ENCODE results near the gene ZBTB47. TPM values are rescaled to one million over a fixed set of nuclear protein-coding genes. Genes with fewer than 3 reads are reported as not detected.

ZBTB47 gene
- total and polyA plus RNA-seq, 4 experiments from 2014 or later: 1.4 to 1.8 TPM; not detected in 2

GRCh38 chr3:42711491-42712343 lies 58.2 kb downstream of the ZBTB47 start:
- Histone ChIP-seq H3K27me3 (ENCODE audit: insufficient read depth, low read length) (no peaks in the 10 kb centered on the region), H3K36me3 (ENCODE audit: insufficient read depth, low read length) (no peaks in the 10 kb centered on the region), H3K9me3 (ENCODE audit: control insufficient read depth in 1 of 2, low read length in 2 of 2) (no peaks in the 10 kb centered on the region), H3K27ac (ENCODE audit: low read depth, low read length) (no peak overlapping the region), H3K4me3 (ENCODE audit: low read length in 2 of 2) (no peak overlapping the region), H3K4me1 (ENCODE audit: insufficient read depth, low read length) (no peaks in the 10 kb centered on the region)
- Mint-ChIP-seq H3K27me3 (peaks cover 0 to 5% of the 10 kb centered on the region in 2 donors), H3K36me3 (no peaks in the 10 kb centered on the region), H3K9me3 (no peaks in the 10 kb centered on the region), H3K4me3 (no peak overlapping the region), H3K27ac (no peak overlapping the region), H3K4me1 (no peaks in the 10 kb centered on the region)
- intact Hi-C loops (cut with micrococcal nuclease): no loop called here
- CTCF ChIA-PET (ENCODE audit: partially characterized antibody): no interaction called here
- POLR2A ChIA-PET (ENCODE audit: partially characterized antibody): no interaction called here
- DNase-seq: no peak

- H3K27me3 ChIP-seq (ENCODE audit: insufficient read depth, low read length): no peaks in the 10 kb centered on the region
- DNase-seq: no peak
- POLR2A ChIA-PET (ENCODE audit: partially characterized antibody): no interaction called here
- no peaks in the 10 kb centered on the region for H3K9me3 Mint-ChIP-seq
- no peak overlapping the region for H3K27ac Mint-ChIP-seq
- intact Hi-C loops (cut with micrococcal nuclease): no loop called here
- no peaks in the 10 kb centered on the region for H3K4me1 ChIP-seq (ENCODE audit: insufficient read depth, low read length)
- no peaks in the 10 kb centered on the region for H3K9me3 ChIP-seq (ENCODE audit: control insufficient read depth in 1 of 2, low read length in 2 of 2)
- H3K36me3 ChIP-seq (ENCODE audit: insufficient read depth, low read length): no peaks in the 10 kb centered on the region
- H3K27me3 Mint-ChIP-seq: peaks cover 0 to 5% of the 10 kb centered on the region in 2 donors
- CTCF ChIA-PET (ENCODE audit: partially characterized antibody): no interaction called here
- no peaks in the 10 kb centered on the region for H3K4me1 Mint-ChIP-seq
- H3K4me3 Mint-ChIP-seq: no peak overlapping the region
- no peak overlapping the region for H3K4me3 ChIP-seq (ENCODE audit: low read length in 2 of 2)
- no peak overlapping the region for H3K27ac ChIP-seq (ENCODE audit: low read depth, low read length)
- H3K36me3 Mint-ChIP-seq: no peaks in the 10 kb centered on the region
Observed at GRCh38 chr3:42712344-42712648, 58.8 kb downstream of the ZBTB47 start.

GRCh38 chr3:42712688-42713372 lies 59.3 kb downstream of the ZBTB47 start:
- ChIA-PET CTCF (ENCODE audit: partially characterized antibody) (no interaction called here), POLR2A (ENCODE audit: partially characterized antibody) (no interaction called here)
- Mint-ChIP-seq H3K9me3 (no peaks in the 10 kb centered on the region), H3K4me1 (no peaks in the 10 kb centered on the region), H3K4me3 (no peak overlapping the region), H3K36me3 (no peaks in the 10 kb centered on the region), H3K27ac (no peak overlapping the region), H3K27me3 (peaks cover 0 to 5% of the 10 kb centered on the region in 2 donors)
- intact Hi-C loops (cut with micrococcal nuclease): no loop called here
- Histone ChIP-seq H3K36me3 (ENCODE audit: insufficient read depth, low read length) (no peaks in the 10 kb centered on the region), H3K9me3 (ENCODE audit: control insufficient read depth in 1 of 2, low read length in 2 of 2) (no peaks in the 10 kb centered on the region), H3K27ac (ENCODE audit: low read depth, low read length) (no peak overlapping the region), H3K4me3 (ENCODE audit: low read length in 2 of 2) (no peak overlapping the region), H3K4me1 (ENCODE audit: insufficient read depth, low read length) (no peaks in the 10 kb centered on the region), H3K27me3 (ENCODE audit: insufficient read depth, low read length) (no peaks in the 10 kb centered on the region)
- no peak for DNase-seq

GRCh38 chr3:42713747-42714146 lies 60.2 kb downstream of the ZBTB47 start:
- Histone ChIP-seq H3K4me1 (ENCODE audit: insufficient read depth, low read length) (no peaks in the 10 kb centered on the region), H3K27ac (ENCODE audit: low read depth, low read length) (no peak overlapping the region), H3K9me3 (ENCODE audit: control insufficient read depth in 1 of 2, low read length in 2 of 2) (no peaks in the 10 kb centered on the region), H3K36me3 (ENCODE audit: insufficient read depth, low read length) (no peaks in the 10 kb centered on the region), H3K27me3 (ENCODE audit: insufficient read depth, low read length) (no peaks in the 10 kb centered on the region), H3K4me3 (ENCODE audit: low read length in 2 of 2) (no peak overlapping the region)
- no peaks in the 10 kb centered on the region for H3K4me1 Mint-ChIP-seq
- ChIA-PET CTCF (ENCODE audit: partially characterized antibody) (no interaction called here), POLR2A (ENCODE audit: partially characterized antibody) (interaction anchor here (1.0 kb wide), 1 partner anchor 21 kb away, joined by 3 read pairs; no protein-coding TSS in a partner anchor)
- no peak overlapping the region for H3K4me3 Mint-ChIP-seq
- H3K27me3 Mint-ChIP-seq: peaks cover 0 to 5% of the 10 kb centered on the region in 2 donors
- DNase-seq: no peak
- intact Hi-C loops (cut with micrococcal nuclease): no loop called here
- H3K27ac Mint-ChIP-seq: peak overlapping the region in 1 of 7 donors; percentile 14
- no peaks in the 10 kb centered on the region for H3K36me3 Mint-ChIP-seq
- H3K9me3 Mint-ChIP-seq: no peaks in the 10 kb centered on the region

GRCh38 chr3:42714171-42714852 lies 60.8 kb downstream of the ZBTB47 start:
- no peaks in the 10 kb centered on the region for H3K36me3 Mint-ChIP-seq
- H3K27me3 Mint-ChIP-seq: peaks cover 0 to 5% of the 10 kb centered on the region in 2 donors
- H3K27ac Mint-ChIP-seq: peak overlapping the region in 1 of 7 donors; percentile 14
- DNase-seq: no peak
- Histone ChIP-seq H3K4me1 (ENCODE audit: insufficient read depth, low read length) (no peaks in the 10 kb centered on the region), H3K36me3 (ENCODE audit: insufficient read depth, low read length) (no peaks in the 10 kb centered on the region), H3K4me3 (ENCODE audit: low read length in 2 of 2) (no peak overlapping the region), H3K27ac (ENCODE audit: low read depth, low read length) (no peak overlapping the region), H3K9me3 (ENCODE audit: control insufficient read depth in 1 of 2, low read length in 2 of 2) (no peaks in the 10 kb centered on the region), H3K27me3 (ENCODE audit: insufficient read depth, low read length) (no peaks in the 10 kb centered on the region)
- H3K9me3 Mint-ChIP-seq: no peaks in the 10 kb centered on the region
- ChIA-PET CTCF (ENCODE audit: partially characterized antibody) (interaction anchor here (0.6 kb wide), 1 partner anchor 30 kb away, joined by 3 read pairs; no protein-coding TSS in a partner anchor), POLR2A (ENCODE audit: partially characterized antibody) (interaction anchor here (1.0 kb wide), 1 partner anchor 21 kb away, joined by 3 read pairs; no protein-coding TSS in a partner anchor)
- H3K4me3 Mint-ChIP-seq: no peak overlapping the region
- no peaks in the 10 kb centered on the region for H3K4me1 Mint-ChIP-seq
- intact Hi-C loops (cut with micrococcal nuclease): no loop called here

Other genes with a start within 250 kb of the ZBTB47 start
- gene LYZL4, start 243.1 kb upstream of the ZBTB47 start, total RNA-seq: not detected
- not detected for gene LYZL4, start 243.1 kb upstream of the ZBTB47 start, polyA plus RNA-seq
- 100 to 1,000 TPM in 1 of 2 experiments, 10 to 100 TPM in 1; 93.6 to 104 TPM for gene VIPR1, start 151.1 kb upstream of the ZBTB47 start, total RNA-seq
- 10 to 100 TPM; 23.1 to 30.4 TPM for gene VIPR1, start 151.1 kb upstream of the ZBTB47 start, polyA plus RNA-seq
- 10 to 100 TPM; 55.8 to 56.6 TPM for gene SEC22C, start 71.7 kb upstream of the ZBTB47 start, total RNA-seq
- 10 to 100 TPM; 53.1 to 70.3 TPM for gene SEC22C, start 71.7 kb upstream of the ZBTB47 start, polyA plus RNA-seq
- gene SS18L2, start 62.8 kb upstream of the ZBTB47 start, total RNA-seq: 10 to 100 TPM; 51.0 to 61.9 TPM
- gene SS18L2, start 62.8 kb upstream of the ZBTB47 start, polyA plus RNA-seq: 100 to 1,000 TPM; 150 to 159 TPM
- gene NKTR, start 53.0 kb upstream of the ZBTB47 start, total RNA-seq: 100 to 1,000 TPM; 256 to 269 TPM
- gene NKTR, start 53.0 kb upstream of the ZBTB47 start, polyA plus RNA-seq: 10 to 100 TPM in 1 of 2 donors, 1 to 10 TPM in 1; 8.9 to 23.2 TPM
- not detected for gene KLHL40, start 31.8 kb downstream of the ZBTB47 start, total RNA-seq
- gene KLHL40, start 31.8 kb downstream of the ZBTB47 start, polyA plus RNA-seq: not detected
- not detected for gene HHATL, start 49.1 kb downstream of the ZBTB47 start, total RNA-seq
- gene HHATL, start 49.1 kb downstream of the ZBTB47 start, polyA plus RNA-seq: not detected
- under 1 TPM; 0.72 to 0.96 TPM for gene CCDC13, start 119.6 kb downstream of the ZBTB47 start, total RNA-seq
- gene CCDC13, start 119.6 kb downstream of the ZBTB47 start, polyA plus RNA-seq: under 1 TPM; 0.15 to 0.25 TPM
- 10 to 100 TPM; 24.3 to 26.7 TPM for gene HIGD1A, start 150.8 kb downstream of the ZBTB47 start, total RNA-seq
- 100 to 1,000 TPM in 1 of 2 donors, 10 to 100 TPM in 1; 91.3 to 157 TPM for gene HIGD1A, start 150.8 kb downstream of the ZBTB47 start, polyA plus RNA-seq
- under 1 TPM; 0.28 to 0.49 TPM for gene ACKR2, start 155.7 kb downstream of the ZBTB47 start, total RNA-seq
- gene ACKR2, start 155.7 kb downstream of the ZBTB47 start, polyA plus RNA-seq: not detected
- not detected for gene CYP8B1, start 222.2 kb downstream of the ZBTB47 start, total RNA-seq
- not detected for gene CYP8B1, start 222.2 kb downstream of the ZBTB47 start, polyA plus RNA-seq